HG02870 (cell line): ENCODE results near the gene C1QTNF1.
"Not testable (repeated sequence)": the region's sequence is repeated elsewhere in the genome, so short reads cannot be mapped to it uniquely, and the experiment has no call there.

Experiments used
- ATAC-seq: cut with Tn5 transposase; IDR thresholded peaks from one replicate; pipeline ENCODE4 v1.9.1; 2021; ENCODE audit warnings: mild to moderate bottlenecking, moderate library complexity; ENCODE audit not compliant: unreplicated experiment

The C1QTNF1 gene

GRCh38 chr17:79022507-79022991 lies 1.4 kb upstream of the C1QTNF1 start:
- ATAC-seq, result no peak

GRCh38 chr17:79023180-79023705 lies 726 bp upstream of the C1QTNF1 start:
- ATAC-seq, result no peak

- no peak for ATAC-seq
These were observed 1.1 kb downstream of the C1QTNF1 start for GRCh38 chr17:79024901-79025737.

- ATAC-seq, result no peak
These were observed 2.7 kb downstream of the C1QTNF1 start for GRCh38 chr17:79026376-79027273.

DNA sequence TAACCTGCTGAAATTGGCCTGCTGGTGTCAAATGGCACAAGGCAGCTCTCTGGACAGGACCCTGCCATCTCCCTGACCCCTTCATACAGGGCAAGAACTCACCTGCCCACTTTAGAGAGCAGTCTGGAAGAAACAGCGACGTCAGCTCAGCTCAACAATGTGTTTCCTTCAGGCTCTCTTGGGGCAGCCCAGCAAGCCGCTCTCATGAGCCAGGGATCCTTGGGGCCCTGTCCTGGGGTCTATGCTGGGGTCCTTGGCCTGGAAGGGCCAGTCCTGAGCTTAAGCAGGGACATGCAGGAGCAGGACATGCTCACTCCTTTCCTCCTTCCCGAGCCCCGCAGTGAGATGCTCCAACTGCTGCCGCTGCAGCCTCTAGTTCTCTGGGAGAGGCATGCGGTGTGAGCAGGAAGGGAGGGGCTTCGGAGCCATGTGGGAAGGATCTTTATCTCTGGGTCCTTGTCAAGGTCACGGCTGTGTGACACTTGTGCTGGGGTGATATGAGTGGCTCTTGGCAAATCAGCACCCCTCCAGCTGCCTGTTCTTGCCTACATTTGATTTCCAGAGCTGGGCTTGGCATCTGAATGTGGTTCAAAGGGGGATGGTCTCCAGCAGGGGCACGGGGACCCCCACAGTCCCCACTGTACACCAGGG lies 3.4 kb downstream of the C1QTNF1 start:
- no peak for ATAC-seq

DNA sequence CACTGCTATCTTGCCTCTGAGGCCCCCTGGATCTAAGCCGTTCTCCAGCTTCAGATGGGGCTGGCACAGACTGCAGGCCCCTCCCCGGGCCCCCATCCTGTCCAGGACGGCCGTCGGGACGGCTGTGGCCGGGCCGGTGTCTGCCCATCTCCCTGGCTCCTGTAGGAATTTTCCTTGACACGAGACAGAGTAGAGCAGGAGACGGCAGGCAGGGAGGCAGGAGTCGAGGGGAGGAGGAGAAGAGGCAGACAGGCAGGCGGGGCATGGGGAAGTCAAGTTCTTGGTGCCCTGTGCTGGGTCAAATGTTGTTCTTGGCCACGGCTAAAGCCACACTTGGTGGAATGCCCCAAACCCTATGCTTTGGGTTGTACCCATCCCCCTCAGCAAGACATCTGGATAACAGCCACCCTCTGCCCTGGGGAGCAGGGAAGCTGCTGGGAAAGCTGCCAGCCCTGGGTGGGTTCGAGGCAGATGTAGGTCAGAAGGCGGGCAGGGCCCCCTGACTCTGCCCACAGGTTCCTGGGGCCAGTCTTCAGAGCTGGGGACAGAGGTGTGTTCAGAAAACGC lies 4.0 kb downstream of the C1QTNF1 start:
- no peak for ATAC-seq

- ATAC-seq, result no peak
These were observed 4.7 kb downstream of the C1QTNF1 start for GRCh38 chr17:79028496-79029326.

- ATAC-seq, result no peak
These were observed 5.5 kb downstream of the C1QTNF1 start for GRCh38 chr17:79029327-79030009.

DNA sequence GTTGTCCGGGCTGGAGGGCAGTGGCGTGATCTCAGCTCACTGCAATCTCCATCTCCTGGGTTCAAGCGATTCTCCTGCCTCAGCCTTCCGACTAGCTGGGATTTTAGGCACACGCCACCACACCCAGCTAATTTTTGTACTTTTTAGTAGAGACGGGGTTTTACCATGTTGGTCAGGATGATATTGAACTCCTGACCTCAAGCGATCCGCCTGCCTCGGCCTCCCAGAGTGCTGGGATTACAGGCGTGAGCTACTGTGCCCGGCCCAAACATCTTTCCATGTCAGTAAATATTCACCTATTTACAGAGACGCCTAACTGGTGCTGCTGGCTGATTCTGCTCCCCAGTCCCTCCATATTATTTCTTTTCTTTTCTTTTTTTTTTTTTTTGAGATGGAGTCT lies 6.7 kb downstream of the C1QTNF1 start:
- ATAC-seq, result not testable (repeated sequence)

GRCh38 chr17:79031996-79032875 lies 8.3 kb downstream of the C1QTNF1 start:
- no peak for ATAC-seq

DNA sequence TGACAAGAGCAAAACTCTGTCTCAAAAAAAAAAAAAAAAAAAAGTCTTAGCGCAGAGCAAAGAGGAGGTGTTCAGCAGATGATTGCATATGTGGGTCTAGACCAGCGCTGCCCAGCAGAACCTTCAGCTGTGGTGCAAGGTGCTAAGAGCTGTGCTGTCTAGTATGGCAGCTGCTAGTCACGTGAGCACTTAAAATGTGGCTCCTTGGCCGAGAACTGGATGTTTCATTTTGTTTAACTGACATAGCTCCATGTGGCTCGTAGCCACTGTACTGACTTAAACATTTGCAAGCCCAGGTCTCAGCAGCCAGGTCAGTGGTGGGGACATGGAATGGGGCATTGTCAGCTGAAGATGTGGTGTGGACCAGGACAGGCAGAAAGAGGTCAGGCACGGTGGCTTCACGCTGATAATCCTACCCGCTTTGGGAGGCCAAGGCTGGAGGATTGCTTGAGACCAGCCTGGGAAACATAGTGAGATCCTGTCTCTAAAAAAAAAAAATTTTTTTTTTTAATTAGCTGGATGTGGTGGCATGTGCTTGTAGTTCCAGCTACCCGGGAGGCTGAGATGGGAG lies 9.2 kb downstream of the C1QTNF1 start:
- ATAC-seq, result no peak

GRCh38 chr17:79033741-79034501 lies 10.0 kb downstream of the C1QTNF1 start:
- no peak for ATAC-seq

DNA sequence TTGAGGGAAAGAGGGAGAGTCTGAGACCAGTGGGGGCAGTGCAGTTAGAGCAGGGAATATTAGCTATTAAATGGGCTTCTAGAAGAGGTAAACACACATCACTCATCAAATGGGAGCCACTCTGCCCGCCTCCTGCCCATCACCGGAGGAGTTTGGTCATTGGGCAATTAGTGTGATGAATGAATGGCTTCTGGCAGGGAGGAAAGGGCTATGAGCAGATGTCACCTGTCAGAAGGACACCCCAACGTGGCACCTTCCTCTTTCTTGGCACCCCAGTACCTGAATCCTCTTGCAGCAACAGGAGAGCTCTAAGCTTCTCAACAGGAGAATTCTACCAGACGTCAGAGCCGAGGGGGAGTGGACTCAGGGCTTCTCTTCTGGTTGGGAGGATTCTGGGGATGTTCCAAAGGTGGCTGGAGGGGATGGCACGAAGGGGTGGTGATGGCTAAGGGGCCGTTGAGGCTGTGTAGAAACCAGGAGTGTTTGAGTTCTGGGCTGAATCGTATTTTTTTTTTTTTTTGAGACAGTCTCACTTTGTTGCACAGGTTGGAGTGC lies 11.0 kb downstream of the C1QTNF1 start:
- no peak for ATAC-seq

DNA sequence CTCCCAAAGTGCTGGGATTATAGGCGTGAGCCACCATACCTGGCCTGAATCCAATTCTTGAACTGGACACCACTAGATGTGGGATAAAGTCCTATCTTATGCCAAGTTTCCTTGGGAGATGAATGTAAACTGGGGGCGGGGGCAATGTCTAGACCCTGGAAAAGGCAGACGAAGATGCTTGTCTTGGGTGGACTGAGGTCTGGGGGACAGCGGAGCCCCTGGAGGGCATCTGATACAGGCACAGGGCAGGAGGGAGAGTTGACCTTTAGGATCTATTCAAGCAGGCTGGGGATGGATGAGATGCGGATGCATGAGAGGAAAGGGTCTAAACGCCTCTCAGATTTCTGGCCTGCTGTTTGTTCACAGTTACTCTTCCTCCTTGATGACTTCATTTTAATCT lies 11.7 kb downstream of the C1QTNF1 start:
- ATAC-seq, result no peak

- ATAC-seq, result no peak
These were observed 12.2 kb downstream of the C1QTNF1 start for GRCh38 chr17:79036181-79036580.

DNA sequence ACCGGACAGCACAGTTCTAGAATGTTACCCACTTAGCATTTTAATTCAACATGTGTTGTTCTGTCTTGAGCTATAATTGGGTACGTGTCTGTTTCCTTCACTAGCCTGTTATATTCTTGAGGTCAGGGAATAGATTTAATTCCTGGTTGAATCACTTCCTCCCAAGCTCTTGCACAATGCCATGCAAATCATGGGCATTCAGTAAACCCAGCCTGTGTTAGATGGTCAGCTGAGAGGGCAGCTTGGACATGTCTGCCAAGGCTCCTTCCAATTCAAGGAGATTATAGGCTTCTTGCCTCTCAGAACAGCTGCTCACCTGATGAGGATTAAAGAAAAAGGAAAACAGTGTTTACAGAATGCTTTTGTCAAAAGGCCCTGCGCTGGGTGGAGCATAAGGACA lies 12.6 kb downstream of the C1QTNF1 start:
- no peak for ATAC-seq
